ENCODE measurements around the gene C1orf105. TPM values are rescaled to one million over a fixed set of nuclear protein-coding genes. Genes with fewer than 3 reads are reported as not detected.

C1orf105 gene
- total and polyA plus RNA-seq, 2 experiments from 2014 or later, result not detected

- no peaks in the 10 kb centered on the region for H3K36me3 Mint-ChIP-seq (ENCODE audit: low read depth)
- no peaks in the 10 kb centered on the region for H3K4me1 ChIP-seq (ENCODE audit: insufficient read depth)
- no peaks in the 10 kb centered on the region for H3K27me3 Mint-ChIP-seq (ENCODE audit: insufficient read depth, low read depth, poor library complexity)
- ATAC-seq (no peak), DNase-seq (ENCODE audit: low spot score) (no peak)
- H3K9me3 Mint-ChIP-seq, result no peaks in the 10 kb centered on the region
- no peak overlapping the region for H3K27ac ChIP-seq (ENCODE audit: low read depth)
- 0 out of 2 replicates have a peak overlapping the region, but pooled peaks have one; percentile 38 for H2AFZ ChIP-seq
- H3K27me3 ChIP-seq (ENCODE audit: insufficient read depth), result no peaks in the 10 kb centered on the region
- H3K9me2 ChIP-seq (ENCODE audit: insufficient read depth), result no peaks in the 10 kb centered on the region
- H3K4me3 ChIP-seq, result no peak overlapping the region
- H3K4me1 Mint-ChIP-seq, result no peaks in the 10 kb centered on the region; the same call in 2 of the 3 replicates
- no peaks in the 10 kb centered on the region for H3K36me3 ChIP-seq (ENCODE audit: insufficient read depth)
- TF ChIP-seq EZH2 (IDR thresholded peaks at IDR 0.05; ENCODE audit: low read depth, unreplicated experiment), result no peak
- no peak for TF ChIP-seq POLR2AphosphoS5 (IDR thresholded peaks at IDR 0.05; ENCODE audit: low read depth)
- no peak for TF ChIP-seq NANOG (IDR thresholded peaks at IDR 0.05; ENCODE audit: borderline replicate concordance)
- TF ChIP-seq CTCF (conservative IDR thresholded peaks at IDR 0.05; ENCODE audit: low read depth in 2 of 2), result no peak
- no peak for TF ChIP-seq REST (IDR thresholded peaks at IDR 0.05; ENCODE audit: unreplicated experiment)
- no peak for TF ChIP-seq ZNF462 (CRISPR knock-in tag; IDR thresholded peaks at IDR 0.05)
- TF ChIP-seq ZNF114 (CRISPR knock-in tag; IDR thresholded peaks at IDR 0.05), result no peak
- TF ChIP-seq ZNF331 (CRISPR knock-in tag; IDR thresholded peaks at IDR 0.05; ENCODE audit: low read depth), result no peak
- no peak for TF ChIP-seq ETS1 (IDR thresholded peaks at IDR 0.05)
- no peaks in the 10 kb centered on the region for H3F3A ChIP-seq (replicated peaks; ENCODE audit: low read depth)
- no peaks in the 10 kb centered on the region for H4K20me1 ChIP-seq (replicated peaks; ENCODE audit: insufficient read depth)
- no peak overlapping the region for H3K27ac Mint-ChIP-seq
- no peak overlapping the region for H3K4me2 ChIP-seq
- H3K4me3 Mint-ChIP-seq, result no peak overlapping the region
- no peaks in the 10 kb centered on the region for H3K79me2 ChIP-seq (replicated peaks; ENCODE audit: insufficient read depth)
Observed at GRCh38 chr1:172473302-172473701, 52.8 kb downstream of the C1orf105 start.
